Neural cell (in vitro differentiated cells): ENCODE measurements around the gene FHIT. TPM values are rescaled to one million over a fixed set of nuclear protein-coding genes. Genes with fewer than 3 reads are reported as not detected.

Experiments
- H2AFZ ChIP-seq: fragments of 200-600, 300-800 bp; sonication (generic), shearing (Covaris generic); 2 replicates; pipeline ENCODE4 v1.6.0; 2014; ENCODE audit warnings: low read depth, mild to moderate bottlenecking, antibody characterized with exemption, low read length, moderate library complexity
- H3F3A ChIP-seq: fragments of 200-600 bp; shearing (Covaris generic); 2 replicates; pipeline ENCODE4 v1.6.1; 2016; ENCODE audit warnings: mild to moderate bottlenecking, moderate library complexity, mixed read lengths, antibody characterized with exemption, low read length; ENCODE audit not compliant: insufficient read depth, poor library complexity, severe bottlenecking
- H3K27ac ChIP-seq: fragments of 200-600, 300-800 bp; sonication (generic), shearing (Covaris generic); 2 replicates; pipeline ENCODE4 v1.5.1; 2014; ENCODE audit warnings: mild to moderate bottlenecking, low read length, moderate library complexity
- H3K27me3 ChIP-seq: fragments of 300-800, 200-600 bp; sonication (generic), shearing (Covaris generic); 2 replicates; pipeline ENCODE4 v1.6.0; 2014; ENCODE audit warnings: mild to moderate bottlenecking, low read depth, low read length, moderate library complexity; ENCODE audit not compliant: insufficient read depth
- H3K36me3 ChIP-seq: fragments of 300-800, 200-600 bp; sonication (generic), shearing (Covaris generic); 2 replicates; pipeline ENCODE4 v1.5.1; 2014; ENCODE audit warnings: mild to moderate bottlenecking, antibody characterized with exemption, low read length, moderate library complexity; ENCODE audit not compliant: insufficient read depth
- H3K4me2 ChIP-seq: fragments of 300-800, 200-600 bp; sonication (generic), shearing (Covaris generic); 2 replicates; pipeline ENCODE4 v1.6.0; 2014; ENCODE audit warnings: mild to moderate bottlenecking, low read length
- H3K4me3 ChIP-seq: fragments of 300-800, 200-600 bp; sonication (generic), shearing (Covaris generic); 2 replicates; pipeline ENCODE4 v1.5.1; 2014; ENCODE audit warnings: mild to moderate bottlenecking, low read length, moderate library complexity
- H3K79me2 ChIP-seq: fragments of 200-600 bp; shearing (Covaris generic); replicated peaks from 2 replicates; pipeline ENCODE4 v1.6.0; 2014; ENCODE audit warnings: mild to moderate bottlenecking, low read length, moderate library complexity; ENCODE audit not compliant: insufficient read depth
- H3K9ac ChIP-seq: fragments of 300-800, 200-600 bp; sonication (generic), shearing (Covaris generic); 2 replicates; pipeline ENCODE4 v1.6.1; 2016; ENCODE audit warnings: mild to moderate bottlenecking, low read length, mixed read lengths
- H3K9me2 ChIP-seq: fragments of 200-600 bp; shearing (Covaris generic); 2 replicates; pipeline ENCODE4 v1.6.1; 2016; ENCODE audit warnings: mild to moderate bottlenecking, low read length, mixed read lengths; ENCODE audit not compliant: insufficient read depth
- H3K9me3 ChIP-seq: fragments of 200-600, 300-800 bp; sonication (generic), shearing (Covaris generic); 2 replicates; pipeline ENCODE4 v1.6.1; 2016; ENCODE audit warnings: mild to moderate bottlenecking, mixed run types, low read length, moderate library complexity, mixed read lengths
- H4K20me1 ChIP-seq: fragments of 200-600 bp; shearing (Covaris generic); 2 replicates; pipeline ENCODE4 v1.6.1; 2016; ENCODE audit warnings: mild to moderate bottlenecking, mixed run types; ENCODE audit not compliant: insufficient read depth
- EP300 ChIP-seq: fragments of 450-650 bp; conservative IDR thresholded peaks from 2 replicates; pipeline ENCODE4 v1.6.1; 2014; ENCODE audit warnings: antibody characterized with exemption, mild to moderate bottlenecking, moderate library complexity; ENCODE audit not compliant: poor library complexity, severe bottlenecking
- EZH2 ChIP-seq: fragments of 200-600, 300-800 bp; shearing (Covaris generic), sonication (generic); IDR thresholded peaks from 2 replicates; pipeline ENCODE4 v1.6.1; 2014; ENCODE audit warnings: antibody characterized with exemption, low read length, borderline replicate concordance, mild to moderate bottlenecking; ENCODE audit not compliant: insufficient read depth, poor library complexity, severe bottlenecking
- MXI1 ChIP-seq: fragments of 450-650 bp; conservative IDR thresholded peaks from 2 replicates; pipeline ENCODE4 v1.6.1; 2014; ENCODE audit warnings: antibody characterized with exemption, mild to moderate bottlenecking; ENCODE audit not compliant: poor library complexity, severe bottlenecking
- POLR2AphosphoS5 ChIP-seq: IDR thresholded peaks from 2 replicates; pipeline ENCODE4 v1.6.1; 2012
- RAD21 ChIP-seq: fragments of 450-650 bp; conservative IDR thresholded peaks from 2 replicates; pipeline ENCODE4 v1.6.1; 2014; ENCODE audit warnings: antibody characterized with exemption, mild to moderate bottlenecking, moderate library complexity
- SMC3 ChIP-seq: fragments of 450-650 bp; conservative IDR thresholded peaks from 2 replicates; pipeline ENCODE4 v1.6.1; 2014; ENCODE audit warnings: antibody characterized with exemption, mild to moderate bottlenecking, moderate library complexity; ENCODE audit not compliant: poor library complexity
- TAF1 ChIP-seq: IDR thresholded peaks from 2 replicates; pipeline ENCODE4 v1.6.1; 2012; ENCODE audit warnings: low read depth
- polyA plus RNA-seq: library from polyadenylated mRNA; depleted of rRNA; stranded (reverse); fragments of >200 nt; gene quantifications from 2 replicates; pipeline ENCODE4 v1.2.3, GENCODE V29; 2014
- TF ChIP-seq, protein P1 (sequence below): fragments of 450-650 bp; IDR thresholded peaks from 2 replicates; pipeline ENCODE4 v1.5.1; 2014; ENCODE audit warnings: antibody characterized with exemption, mild to moderate bottlenecking, moderate library complexity; ENCODE audit not compliant: poor library complexity, severe bottlenecking
- TF ChIP-seq, protein P2 (sequence below): IDR thresholded peaks from 2 replicates; pipeline ENCODE4 v1.6.1; 2012; ENCODE audit warnings: borderline replicate concordance

The FHIT gene
- polyA plus RNA-seq, 1 donor from 2014 or later = not detected

DNA sequence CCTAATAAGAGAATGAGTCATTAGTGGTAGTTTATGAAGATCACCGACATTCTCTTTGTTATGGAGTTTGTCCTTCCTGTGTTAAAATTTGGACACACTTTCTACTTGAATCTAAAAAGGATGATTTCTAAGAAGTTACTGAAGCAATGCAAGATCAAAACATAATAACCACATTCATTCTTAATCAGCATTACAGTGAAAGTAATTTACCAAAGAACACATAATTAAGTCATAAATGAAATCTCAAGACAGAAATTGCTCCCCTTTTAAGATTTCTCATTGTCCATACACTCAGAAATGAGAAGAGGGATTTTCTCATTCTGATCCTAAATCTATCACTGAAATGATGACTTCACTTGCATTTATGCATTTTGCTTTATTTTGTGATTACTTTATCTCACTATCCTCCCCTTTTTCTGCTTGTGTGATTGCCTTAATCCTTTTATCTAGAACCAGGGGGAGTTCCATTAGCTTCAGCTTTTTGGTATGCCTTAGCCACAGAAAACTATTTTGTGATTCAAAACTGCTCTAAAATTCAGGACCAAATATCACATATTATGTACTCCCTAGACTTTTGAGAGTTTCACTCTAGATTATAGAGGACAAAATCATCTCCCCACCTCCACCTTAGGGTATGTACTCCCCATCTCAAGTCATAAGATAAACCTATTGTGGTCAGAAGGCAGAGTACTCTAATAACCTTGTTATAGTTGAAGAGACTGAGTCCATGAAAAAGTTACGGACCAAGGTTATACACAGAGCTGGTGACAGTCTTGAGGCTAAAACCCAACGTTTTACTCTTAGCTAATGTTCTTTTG is 1383.9 kb downstream of the FHIT start:
- H3K4me2 ChIP-seq = no peak overlapping the region

DNA sequence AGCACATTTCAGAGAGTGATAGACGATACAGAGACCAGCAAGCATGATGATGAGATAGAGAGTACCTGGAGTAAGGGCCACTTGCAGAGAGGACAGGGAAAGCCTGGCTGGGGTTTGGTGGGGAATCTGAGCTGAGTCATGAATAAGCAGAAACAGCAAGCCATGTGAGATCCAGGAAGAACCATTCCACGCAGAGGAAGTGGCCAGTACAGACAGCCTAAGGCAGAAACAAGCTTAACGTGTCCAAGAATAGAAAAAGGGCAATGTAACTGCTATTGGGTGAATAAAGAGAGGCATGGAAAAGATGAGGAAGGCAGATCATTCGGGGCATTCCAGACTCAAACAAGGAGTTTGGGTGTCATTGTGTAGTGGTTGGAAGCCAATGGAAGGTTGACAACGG is 1385.2 kb downstream of the FHIT start:
- H3K4me3 ChIP-seq = no peak overlapping the region
- no peak for TF ChIP-seq SMC3
- no peak for TF ChIP-seq EZH2

More for the DNA sequence above, 1383.9 kb downstream of the FHIT start:
- H3K4me3 ChIP-seq = no peak overlapping the region
- no peak overlapping the region for H3K27ac ChIP-seq
- no peaks in the 10 kb centered on the region for H3K79me2 ChIP-seq
- H3K9me2 ChIP-seq = no peaks in the 10 kb centered on the region
- no peaks in the 10 kb centered on the region for H4K20me1 ChIP-seq
- no peak overlapping the region for H3K9ac ChIP-seq
- no peak overlapping the region for H2AFZ ChIP-seq
- no peaks in the 10 kb centered on the region for H3K36me3 ChIP-seq
- no peaks in the 10 kb centered on the region for H3K9me3 ChIP-seq
- no peaks in the 10 kb centered on the region for H3K27me3 ChIP-seq
- H3F3A ChIP-seq = no peaks in the 10 kb centered on the region
- TF ChIP-seq RAD21 = no peak
- TF ChIP-seq, protein P1, sequence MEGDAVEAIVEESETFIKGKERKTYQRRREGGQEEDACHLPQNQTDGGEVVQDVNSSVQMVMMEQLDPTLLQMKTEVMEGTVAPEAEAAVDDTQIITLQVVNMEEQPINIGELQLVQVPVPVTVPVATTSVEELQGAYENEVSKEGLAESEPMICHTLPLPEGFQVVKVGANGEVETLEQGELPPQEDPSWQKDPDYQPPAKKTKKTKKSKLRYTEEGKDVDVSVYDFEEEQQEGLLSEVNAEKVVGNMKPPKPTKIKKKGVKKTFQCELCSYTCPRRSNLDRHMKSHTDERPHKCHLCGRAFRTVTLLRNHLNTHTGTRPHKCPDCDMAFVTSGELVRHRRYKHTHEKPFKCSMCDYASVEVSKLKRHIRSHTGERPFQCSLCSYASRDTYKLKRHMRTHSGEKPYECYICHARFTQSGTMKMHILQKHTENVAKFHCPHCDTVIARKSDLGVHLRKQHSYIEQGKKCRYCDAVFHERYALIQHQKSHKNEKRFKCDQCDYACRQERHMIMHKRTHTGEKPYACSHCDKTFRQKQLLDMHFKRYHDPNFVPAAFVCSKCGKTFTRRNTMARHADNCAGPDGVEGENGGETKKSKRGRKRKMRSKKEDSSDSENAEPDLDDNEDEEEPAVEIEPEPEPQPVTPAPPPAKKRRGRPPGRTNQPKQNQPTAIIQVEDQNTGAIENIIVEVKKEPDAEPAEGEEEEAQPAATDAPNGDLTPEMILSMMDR = no peak
- no peak for TF ChIP-seq TAF1
- TF ChIP-seq, protein P2, sequence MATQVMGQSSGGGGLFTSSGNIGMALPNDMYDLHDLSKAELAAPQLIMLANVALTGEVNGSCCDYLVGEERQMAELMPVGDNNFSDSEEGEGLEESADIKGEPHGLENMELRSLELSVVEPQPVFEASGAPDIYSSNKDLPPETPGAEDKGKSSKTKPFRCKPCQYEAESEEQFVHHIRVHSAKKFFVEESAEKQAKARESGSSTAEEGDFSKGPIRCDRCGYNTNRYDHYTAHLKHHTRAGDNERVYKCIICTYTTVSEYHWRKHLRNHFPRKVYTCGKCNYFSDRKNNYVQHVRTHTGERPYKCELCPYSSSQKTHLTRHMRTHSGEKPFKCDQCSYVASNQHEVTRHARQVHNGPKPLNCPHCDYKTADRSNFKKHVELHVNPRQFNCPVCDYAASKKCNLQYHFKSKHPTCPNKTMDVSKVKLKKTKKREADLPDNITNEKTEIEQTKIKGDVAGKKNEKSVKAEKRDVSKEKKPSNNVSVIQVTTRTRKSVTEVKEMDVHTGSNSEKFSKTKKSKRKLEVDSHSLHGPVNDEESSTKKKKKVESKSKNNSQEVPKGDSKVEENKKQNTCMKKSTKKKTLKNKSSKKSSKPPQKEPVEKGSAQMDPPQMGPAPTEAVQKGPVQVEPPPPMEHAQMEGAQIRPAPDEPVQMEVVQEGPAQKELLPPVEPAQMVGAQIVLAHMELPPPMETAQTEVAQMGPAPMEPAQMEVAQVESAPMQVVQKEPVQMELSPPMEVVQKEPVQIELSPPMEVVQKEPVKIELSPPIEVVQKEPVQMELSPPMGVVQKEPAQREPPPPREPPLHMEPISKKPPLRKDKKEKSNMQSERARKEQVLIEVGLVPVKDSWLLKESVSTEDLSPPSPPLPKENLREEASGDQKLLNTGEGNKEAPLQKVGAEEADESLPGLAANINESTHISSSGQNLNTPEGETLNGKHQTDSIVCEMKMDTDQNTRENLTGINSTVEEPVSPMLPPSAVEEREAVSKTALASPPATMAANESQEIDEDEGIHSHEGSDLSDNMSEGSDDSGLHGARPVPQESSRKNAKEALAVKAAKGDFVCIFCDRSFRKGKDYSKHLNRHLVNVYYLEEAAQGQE = no peak
- TF ChIP-seq SMC3 = no peak
- TF ChIP-seq MXI1 = no peak
- no peak for TF ChIP-seq EZH2
- TF ChIP-seq POLR2AphosphoS5 = no peak
- no peak for TF ChIP-seq EP300

More for the DNA sequence above, 1385.2 kb downstream of the FHIT start:
- Histone ChIP-seq H3K4me2 (no peak overlapping the region), H3K9ac (no peak overlapping the region), H3K27me3 (no peaks in the 10 kb centered on the region), H4K20me1 (no peaks in the 10 kb centered on the region), H3K9me3 (no peaks in the 10 kb centered on the region), H3K9me2 (no peaks in the 10 kb centered on the region), H3F3A (no peaks in the 10 kb centered on the region), H2AFZ (no peak overlapping the region), H3K79me2 (no peaks in the 10 kb centered on the region), H3K27ac (no peak overlapping the region), H3K36me3 (no peaks in the 10 kb centered on the region)
